Middle frontal gyrus (tissue), 1 donor: ENCODE data around the gene DKKL1.

Experiments
- DNase-seq: peaks from one replicate; pipeline ENCODE4 v3.0.0-alpha.2; 2015; ENCODE audit warnings: low spot score; ENCODE audit errors: extremely low spot score

Gene DKKL1

GRCh38 chr19:49396738-49397505 is 33.2 kb downstream of the DKKL1 start:
- DNase-seq = no peak

- no peak for DNase-seq
Measured at GRCh38 chr19:49398001-49398615, 34.4 kb downstream of the DKKL1 start.

GRCh38 chr19:49398931-49399330 is 35.3 kb downstream of the DKKL1 start:
- no peak for DNase-seq

- no peak for DNase-seq
Measured at GRCh38 chr19:49400029-49400428, 36.4 kb downstream of the DKKL1 start.

GRCh38 chr19:49403404-49404187 is 39.9 kb downstream of the DKKL1 start:
- DNase-seq = no peak

- no peak for DNase-seq
Measured at GRCh38 chr19:49407079-49407478, 43.4 kb downstream of the DKKL1 start.

GRCh38 chr19:49407482-49408015 is 43.9 kb downstream of the DKKL1 start:
- DNase-seq = no peak

- no peak for DNase-seq
Measured at GRCh38 chr19:49408816-49409440, 45.3 kb downstream of the DKKL1 start.

GRCh38 chr19:49409441-49410029 is 45.9 kb downstream of the DKKL1 start:
- no peak for DNase-seq

- DNase-seq = no peak
Measured at GRCh38 chr19:49411681-49412326, 48.1 kb downstream of the DKKL1 start.

GRCh38 chr19:49413348-49413747 is 49.7 kb downstream of the DKKL1 start:
- no peak for DNase-seq

GRCh38 chr19:49414256-49414655 is 50.6 kb downstream of the DKKL1 start:
- no peak for DNase-seq

GRCh38 chr19:49415102-49415809 is 51.6 kb downstream of the DKKL1 start:
- DNase-seq = no peak

GRCh38 chr19:49415810-49416200 is 52.1 kb downstream of the DKKL1 start:
- DNase-seq = no peak

GRCh38 chr19:49417088-49417487 is 53.4 kb downstream of the DKKL1 start:
- DNase-seq = no peak

GRCh38 chr19:49418511-49418910 is 54.8 kb downstream of the DKKL1 start:
- no peak for DNase-seq

- no peak for DNase-seq
Measured at GRCh38 chr19:49419173-49419572, 55.5 kb downstream of the DKKL1 start.

- DNase-seq = no peak
Measured at GRCh38 chr19:49420227-49420626, 56.5 kb downstream of the DKKL1 start.

- DNase-seq = no peak
Measured at GRCh38 chr19:49421039-49421877, 57.6 kb downstream of the DKKL1 start.
